H9 (cell line): ENCODE data around the gene POLR3C. TPM values are rescaled to one million over a fixed set of nuclear protein-coding genes. Genes with fewer than 3 reads are reported as not detected.
A peak's percentile ranks its signal among the peaks of the same experiment; 100 is the strongest.

ENCODE experiments used
- DNase-seq: peaks from one replicate; pipeline ENCODE4 v3.0.0-alpha.2; 2017
- H2AFZ ChIP-seq: one replicate; pipeline ENCODE4 v1.6.1; 2013; ENCODE audit warnings: mild to moderate bottlenecking, low read length, control low read depth, moderate library complexity
- H2AK5ac ChIP-seq: 2 replicates; pipeline ENCODE4 v1.6.1; 2013; ENCODE audit warnings: low read length, control low read depth, mixed read lengths; ENCODE audit not compliant: insufficient read length
- H2BK120ac ChIP-seq: one replicate; pipeline ENCODE4 v1.6.1; 2013; ENCODE audit warnings: low read depth, mild to moderate bottlenecking, low read length, control low read depth, inconsistent platforms; ENCODE audit not compliant: poor library complexity, severe bottlenecking
- H2BK12ac ChIP-seq: 2 replicates; pipeline ENCODE4 v1.6.1; 2013; ENCODE audit warnings: low read length, control low read depth, mixed read lengths, low read depth; ENCODE audit not compliant: insufficient read length
- H2BK15ac ChIP-seq: 2 replicates; pipeline ENCODE4 v1.6.1; 2013; ENCODE audit warnings: low read depth, low read length, control low read depth
- H2BK20ac ChIP-seq: one replicate; pipeline ENCODE4 v1.6.1; 2013; ENCODE audit warnings: low read depth, mild to moderate bottlenecking, low read length, control low read depth, inconsistent platforms; ENCODE audit not compliant: poor library complexity, severe bottlenecking
- H2BK5ac ChIP-seq: 2 replicates; pipeline ENCODE4 v1.6.1; 2013; ENCODE audit warnings: low read length, control low read depth, mixed read lengths; ENCODE audit not compliant: insufficient read length
- H3K14ac ChIP-seq: 2 replicates; pipeline ENCODE4 v1.6.1; 2013; ENCODE audit warnings: low read length, control low read depth; ENCODE audit not compliant: insufficient read depth
- H3K18ac ChIP-seq: 2 replicates; pipeline ENCODE4 v1.6.1; 2013; ENCODE audit warnings: low read depth, mild to moderate bottlenecking, mixed read lengths, low read length, control low read depth; ENCODE audit not compliant: insufficient read length
- H3K23ac ChIP-seq: 2 replicates; pipeline ENCODE4 v1.6.1; 2013; ENCODE audit warnings: low read length, control low read depth, mixed read lengths, low read depth; ENCODE audit not compliant: insufficient read length
- H3K23me2 ChIP-seq: 2 replicates; pipeline ENCODE4 v1.6.1; 2013; ENCODE audit warnings: low read depth, mild to moderate bottlenecking, mixed read lengths, low read length, control low read depth; ENCODE audit not compliant: insufficient read length, poor library complexity, severe bottlenecking
- H3K27ac ChIP-seq: 2 replicates; pipeline ENCODE4 v1.5.1; 2013; ENCODE audit warnings: low read length, control low read depth, mixed read lengths, low read depth; ENCODE audit not compliant: insufficient read length
- H3K27me3 ChIP-seq: 2 replicates; pipeline ENCODE4 v1.6.1; 2013; ENCODE audit warnings: low read length, control low read depth, inconsistent platforms; ENCODE audit not compliant: insufficient read depth
- H3K4ac ChIP-seq: 2 replicates; pipeline ENCODE4 v1.6.1; 2013; ENCODE audit warnings: low read depth, mild to moderate bottlenecking, control low read depth, inconsistent platforms, low read length, moderate library complexity
- H3K4me1 ChIP-seq: 2 replicates; pipeline ENCODE4 v1.6.1; 2013; ENCODE audit warnings: low read length, control low read depth, inconsistent platforms; ENCODE audit not compliant: insufficient read depth
- H3K4me2 ChIP-seq: 2 replicates; pipeline ENCODE4 v1.6.1; 2013; ENCODE audit warnings: low read length, control low read depth, mixed read lengths; ENCODE audit not compliant: insufficient read length, insufficient read depth
- H3K56ac ChIP-seq: 2 replicates; pipeline ENCODE4 v1.6.1; 2013; ENCODE audit warnings: low read depth, mild to moderate bottlenecking, mixed read lengths, low read length, control low read depth; ENCODE audit not compliant: insufficient read length
- H3K79me1 ChIP-seq: 2 replicates; pipeline ENCODE4 v1.6.1; 2013; ENCODE audit warnings: low read depth, mild to moderate bottlenecking, moderate library complexity, low read length, control low read depth, inconsistent platforms; ENCODE audit not compliant: insufficient read depth, poor library complexity, severe bottlenecking
- H3K79me2 ChIP-seq: 2 replicates; pipeline ENCODE4 v1.6.1; 2013; ENCODE audit warnings: low read length, control low read depth, inconsistent platforms; ENCODE audit not compliant: insufficient read depth
- H3K9ac ChIP-seq: 2 replicates; pipeline ENCODE4 v1.6.1; 2013; ENCODE audit warnings: low read length, control low read depth, mixed read lengths; ENCODE audit not compliant: insufficient read length; ENCODE audit errors: extremely low read depth
- H3K9me3 ChIP-seq: one replicate; pipeline ENCODE4 v1.6.1; 2013; ENCODE audit warnings: low read depth, low read length, inconsistent platforms; ENCODE audit not compliant: control insufficient read depth
- H3T11ph ChIP-seq: one replicate; pipeline ENCODE4 v1.6.1; 2013; ENCODE audit warnings: mild to moderate bottlenecking, low read length, control low read depth, inconsistent platforms
- H4K20me1 ChIP-seq: one replicate; pipeline ENCODE4 v1.6.1; 2013; ENCODE audit not compliant: control insufficient read depth, insufficient read length, insufficient read depth
- H4K5ac ChIP-seq: 2 replicates; pipeline ENCODE4 v1.6.1; 2013; ENCODE audit warnings: low read depth, mild to moderate bottlenecking, mixed read lengths, low read length, control low read depth; ENCODE audit not compliant: insufficient read length
- H4K8ac ChIP-seq: replicated peaks from 2 replicates; pipeline ENCODE4 v1.6.1; 2013; ENCODE audit warnings: low read length, control low read depth, mixed read lengths, low read depth; ENCODE audit not compliant: insufficient read length
- H4K91ac ChIP-seq: 2 replicates; pipeline ENCODE4 v1.6.1; 2013; ENCODE audit warnings: low read depth, mild to moderate bottlenecking, moderate library complexity, mixed read lengths, low read length, control low read depth; ENCODE audit not compliant: insufficient read length
- H3K27ac Mint-ChIP-seq, 3 experiments: 2 replicates in 2 of 3; 3 replicates in 1 of 3; pipeline ENCODE4 v1.8.0; 2020 to 2021; ENCODE audit warnings: mixed read lengths in 3 of 3, mild to moderate bottlenecking in 1 of 3, moderate library complexity in 1 of 3
- H3K27me3 Mint-ChIP-seq: 2 replicates; pipeline ENCODE4 v1.8.0; 2021; ENCODE audit warnings: low read depth, mild to moderate bottlenecking, moderate library complexity, mixed read lengths
- H3K36me3 Mint-ChIP-seq, 3 experiments: 2 replicates in 2 of 3; 3 replicates in 1 of 3; pipeline ENCODE4 v1.8.0; 2020 to 2021; ENCODE audit warnings: low read depth in 3 of 3, mixed read lengths in 3 of 3; ENCODE audit not compliant: insufficient read depth in 1 of 3
- H3K4me1 Mint-ChIP-seq, 2 experiments: 2 replicates each; pipeline ENCODE4 v1.8.0; 2020; ENCODE audit warnings: mixed read lengths in 2 of 2
- H3K4me3 Mint-ChIP-seq, 2 experiments: 2 replicates in 1 of 2; 3 replicates in 1 of 2; pipeline ENCODE4 v1.8.0; 2020 to 2021; ENCODE audit warnings: mild to moderate bottlenecking in 2 of 2, mixed read lengths in 2 of 2, moderate library complexity in 1 of 2
- H3K9me3 Mint-ChIP-seq, 2 experiments: 2 replicates in 1 of 2; 3 replicates in 1 of 2; pipeline ENCODE4 v1.8.0; 2020; ENCODE audit warnings: mild to moderate bottlenecking in 2 of 2, mixed read lengths in 2 of 2, moderate library complexity in 1 of 2
- CTCF ChIP-seq: fragments of 200-600 bp; sonication (generic); conservative IDR thresholded peaks from 3 replicates; pipeline ENCODE4 v1.8.0; 2021; ENCODE audit warnings: antibody characterized with exemption, mild to moderate bottlenecking
- WGBS: extraction: QIAGEN DNeasy Blood & Tissue Kit; methylation state at CpG from one replicate; pipeline ENCODE4 v1.1.7; 2013; ENCODE audit warnings: missing lambda C conversion rate, low lambda C conversion rate, mixed read lengths; ENCODE audit not compliant: insufficient read length; ENCODE audit errors: extremely low coverage; 5-methylcytosine and 5-hydroxymethylcytosine counted together
- total RNA-seq: library from RNA; stranded (reverse); gene quantifications from 2 replicates; pipeline ENCODE4 v1.2.1, GENCODE V29; 2021

Gene POLR3C
- total RNA-seq, 1 experiment from 2014 or later, result 37.2 TPM

DNA sequence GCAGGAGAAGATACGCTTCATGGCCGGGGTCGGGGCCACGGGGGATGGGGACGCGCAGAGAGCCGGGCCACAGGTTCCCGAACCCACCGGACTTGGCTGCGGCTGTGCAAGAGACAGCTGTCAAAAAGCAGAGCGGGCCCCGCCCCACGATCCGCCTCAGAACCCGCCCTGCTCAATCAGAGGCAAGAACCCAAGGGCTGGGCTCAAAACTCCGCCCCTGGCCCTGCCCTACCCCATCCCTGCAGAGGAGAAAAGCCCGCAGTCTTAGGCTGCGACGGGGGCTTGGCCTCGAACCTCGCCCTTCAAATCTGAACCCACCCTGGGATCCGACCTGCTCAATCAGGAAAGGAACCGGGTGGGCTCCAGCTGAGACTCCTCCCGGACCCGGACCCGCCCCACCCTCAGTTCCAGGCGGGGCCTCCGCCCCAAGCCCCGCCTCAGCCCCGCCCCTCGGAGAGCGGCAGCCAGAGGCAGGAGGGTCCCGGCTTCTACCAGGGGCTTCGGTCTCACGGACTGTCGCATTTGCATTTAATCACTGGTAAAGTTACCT is 61.8 kb downstream of the POLR3C start, which contains the start of gene ANKRD35:
ANKRD35 (minus strand) TSS at position 129 of the 550 bp plus-strand sequence; CDS start at position 21, 108 bp downstream.
- H3K9me3 Mint-ChIP-seq, result no peaks in the 10 kb centered on the region
- no CpG with 5 or more reads among the region's 36 CpGs for WGBS
- H3K56ac ChIP-seq, result no peak within 1 kb of the TSS

More for the DNA sequence above, 61.8 kb downstream of the POLR3C start, which contains the start of gene ANKRD35:
- Histone ChIP-seq H2AK5ac (no peak within 1 kb of the TSS), H3K27ac (no peak within 1 kb of the TSS), H3K9ac (no peak within 1 kb of the TSS), H3K4me2 (peak within 1 kb of the TSS; percentile 15), H3K27me3 (peaks cover 8% of the 10 kb centered on the region; the same call in 1 of the 2 replicates), H4K8ac (no peak within 1 kb of the TSS), H3K4me1 (no peaks in the 10 kb centered on the region), H2BK12ac (no peak within 1 kb of the TSS), H3T11ph (no peak within 1 kb of the TSS), H3K79me2 (no peaks in the 10 kb centered on the region), H2AFZ (no peak within 1 kb of the TSS), H3K18ac (no peak within 1 kb of the TSS), H3K4ac (no peak within 1 kb of the TSS), H2BK120ac (no peak within 1 kb of the TSS), H4K20me1 (no peaks in the 10 kb centered on the region), H3K79me1 (no peaks in the 10 kb centered on the region), H4K5ac (no peak within 1 kb of the TSS), H2BK15ac (no peak within 1 kb of the TSS), H2BK5ac (no peak within 1 kb of the TSS), H4K91ac (no peak within 1 kb of the TSS), H3K23me2 (peaks cover 7% of the 10 kb centered on the region), H3K14ac (no peak within 1 kb of the TSS), H3K23ac (no peak within 1 kb of the TSS), H3K9me3 (no peaks in the 10 kb centered on the region), H2BK20ac (no peak within 1 kb of the TSS)
- H3K36me3 Mint-ChIP-seq, result no peaks in the 10 kb centered on the region
- no peak within 1 kb of the TSS for H3K27ac Mint-ChIP-seq
- no peak for TF ChIP-seq CTCF
- DNase-seq, result peak; percentile 91
- H3K4me1 Mint-ChIP-seq, result peaks cover 23 to 30% of the 10 kb centered on the region in 2 experiments
- H3K27me3 Mint-ChIP-seq, result peaks cover 33% of the 10 kb centered on the region
- peak within 1 kb of the TSS; percentile 78 to 82 for H3K4me3 Mint-ChIP-seq
